ENCODE data around the gene STARD13.

Gene STARD13

DNA sequence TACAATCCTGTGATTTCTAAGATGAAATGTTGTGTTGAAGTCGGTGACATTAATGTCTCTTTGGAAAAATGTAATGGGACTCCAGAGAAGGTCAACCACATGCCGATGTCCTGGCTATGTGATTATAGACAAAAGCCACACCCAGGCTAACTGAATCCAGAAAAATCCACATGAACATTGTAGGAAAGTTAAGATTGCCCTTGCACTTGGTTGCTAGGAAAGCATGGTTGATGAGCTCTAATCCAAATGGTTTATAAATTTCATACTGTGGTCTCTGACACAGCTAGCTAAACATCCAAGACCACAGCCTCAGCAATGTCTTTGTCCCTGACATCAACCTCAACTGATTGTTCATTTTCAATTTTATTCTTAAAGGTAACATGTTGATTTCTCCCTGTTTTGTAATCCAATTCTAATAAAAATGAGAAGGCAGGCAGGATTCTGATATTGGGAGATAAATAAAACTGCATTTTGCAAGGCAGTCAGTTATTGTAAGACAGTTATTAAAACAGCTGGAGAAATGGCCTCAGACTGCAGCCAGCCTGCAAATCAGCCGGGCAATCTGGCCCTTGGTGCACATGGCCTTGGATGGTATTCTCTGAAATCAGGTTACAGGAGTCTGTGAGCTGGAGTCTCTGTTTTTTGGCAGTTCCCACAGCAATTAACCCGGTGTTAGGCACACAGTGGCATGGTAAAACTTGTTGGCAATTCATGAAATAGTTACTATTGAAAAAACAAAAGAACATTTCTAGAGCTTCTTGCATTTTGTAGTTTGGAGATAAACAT is 93.9 kb downstream of the STARD13 start:
- no peaks in the 10 kb centered on the region for H3K9me3 ChIP-seq (ENCODE audit: control insufficient read depth in 1 of 2, low read length in 2 of 2)
- peaks cover 17 to 40% of the 10 kb centered on the region in 2 donors for H3K4me1 ChIP-seq (ENCODE audit: control insufficient read depth in 1 of 2, insufficient read depth in 2 of 2, low read length in 2 of 2)
- H3K4me3 ChIP-seq (ENCODE audit: low read depth in 1 of 2, low read length in 2 of 2), result no peak overlapping the region
- H3K36me3 ChIP-seq (ENCODE audit: control insufficient read depth in 1 of 2, insufficient read depth in 2 of 2, low read length in 2 of 2), result peaks cover 0 to 5% of the 10 kb centered on the region in 2 donors
- no peak overlapping the region for H3K27ac ChIP-seq (ENCODE audit: low read length)
- H3K27me3 ChIP-seq (ENCODE audit: low read depth, low read length), result no peaks in the 10 kb centered on the region

DNA sequence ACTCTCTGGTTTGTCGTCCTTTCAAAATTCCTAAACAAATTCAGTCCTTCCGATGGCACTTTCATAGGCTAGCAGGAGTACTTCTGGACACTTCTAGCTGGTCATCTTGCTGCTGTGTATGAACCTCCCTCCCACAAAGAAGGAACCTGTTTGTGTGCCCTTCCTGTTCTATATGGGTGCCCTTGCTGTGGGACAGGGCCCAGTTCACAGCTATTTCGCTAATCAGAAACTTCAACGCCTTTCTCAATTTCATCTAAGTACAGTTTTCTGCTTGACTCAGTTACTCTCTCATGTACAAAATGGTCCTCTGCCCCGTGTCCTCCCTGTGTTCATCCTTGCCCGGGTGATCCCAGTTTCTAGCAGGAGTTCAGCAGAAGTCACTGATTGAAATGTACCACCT is 96.1 kb downstream of the STARD13 start:
- Histone ChIP-seq H3K4me1 (ENCODE audit: control insufficient read depth in 1 of 2, insufficient read depth in 2 of 2, low read length in 2 of 2) (peaks cover 12 to 53% of the 10 kb centered on the region in 2 donors), H3K36me3 (ENCODE audit: control insufficient read depth in 1 of 2, insufficient read depth in 2 of 2, low read length in 2 of 2) (peaks cover 0 to 5% of the 10 kb centered on the region in 2 donors), H3K27me3 (ENCODE audit: low read depth, low read length) (no peaks in the 10 kb centered on the region), H3K27ac (ENCODE audit: low read length) (no peak overlapping the region), H3K9me3 (ENCODE audit: control insufficient read depth in 1 of 2, low read length in 2 of 2) (no peaks in the 10 kb centered on the region), H3K4me3 (ENCODE audit: low read depth in 1 of 2, low read length in 2 of 2) (no peak overlapping the region)

DNA sequence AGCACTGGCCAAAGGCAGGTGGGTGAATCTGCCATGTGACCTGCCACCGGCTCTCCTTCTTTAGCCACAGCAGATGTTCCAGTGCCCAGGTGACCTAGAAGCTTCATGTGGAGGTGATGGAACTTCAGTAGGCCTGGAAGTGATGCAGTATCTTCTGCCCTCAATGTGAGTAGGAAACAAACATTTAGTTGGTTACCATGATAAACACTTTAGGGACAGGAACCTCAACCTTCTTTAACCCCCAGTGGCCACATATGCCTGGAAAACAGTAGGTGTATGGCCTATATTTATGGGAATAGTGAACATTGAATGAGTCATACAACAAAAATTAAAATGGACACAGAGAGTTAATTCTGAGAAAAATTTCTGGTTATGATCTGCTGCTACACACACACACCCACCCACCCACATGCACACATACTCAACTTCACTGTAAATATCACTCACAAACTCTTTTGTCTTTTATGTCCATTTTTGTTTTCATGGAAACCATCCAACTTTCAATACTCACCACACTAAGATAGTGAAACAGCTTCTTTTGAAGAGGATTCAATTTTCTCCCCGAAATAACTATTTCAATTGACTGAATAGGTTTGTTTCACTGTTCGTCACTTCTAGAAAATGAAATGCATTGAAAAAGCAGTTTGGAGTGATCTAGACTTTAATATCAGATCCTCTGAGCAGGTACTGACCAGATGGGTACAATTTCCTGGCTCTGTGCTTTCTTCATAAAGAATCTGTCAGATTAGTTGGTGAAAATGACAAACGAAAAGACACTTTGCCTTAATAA is 97.3 kb downstream of the STARD13 start:
- Histone ChIP-seq H3K4me1 (ENCODE audit: control insufficient read depth in 1 of 2, insufficient read depth in 2 of 2, low read length in 2 of 2) (peaks cover 15 to 60% of the 10 kb centered on the region in 2 donors), H3K27ac (ENCODE audit: low read length) (peak overlapping the region; percentile 12)

DNA sequence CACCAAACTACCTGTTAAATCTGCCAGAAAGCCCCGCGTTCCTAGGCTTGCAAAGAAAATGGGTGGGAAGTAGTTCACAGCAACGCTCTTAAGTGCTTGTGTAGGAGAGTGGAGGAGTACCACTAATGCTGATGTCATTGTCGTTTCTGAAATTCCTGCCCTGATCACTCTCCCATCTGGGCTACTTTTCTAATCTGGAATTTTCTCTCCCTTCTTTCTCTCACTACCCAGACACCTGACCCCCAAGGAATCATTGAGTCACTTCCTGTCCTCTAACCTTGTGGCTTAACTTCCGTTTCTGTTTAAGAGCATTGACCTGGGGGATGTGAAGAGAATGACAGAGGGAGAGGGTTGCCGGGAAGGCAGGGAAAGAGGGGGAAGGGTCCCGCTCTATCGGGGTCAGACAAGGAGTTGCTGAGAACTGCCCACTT is 98.7 kb downstream of the STARD13 start:
- Histone ChIP-seq H3K27me3 (ENCODE audit: low read depth, low read length) (no peaks in the 10 kb centered on the region), H3K27ac (ENCODE audit: low read length) (peak overlapping the region; percentile 46), H3K4me3 (ENCODE audit: low read depth in 1 of 2, low read length in 2 of 2) (no peak overlapping the region), H3K4me1 (ENCODE audit: control insufficient read depth in 1 of 2, insufficient read depth in 2 of 2, low read length in 2 of 2) (peaks cover 20 to 70% of the 10 kb centered on the region in 2 donors), H3K9me3 (ENCODE audit: control insufficient read depth in 1 of 2, low read length in 2 of 2) (no peaks in the 10 kb centered on the region), H3K36me3 (ENCODE audit: control insufficient read depth in 1 of 2, insufficient read depth in 2 of 2, low read length in 2 of 2) (peaks cover 0 to 5% of the 10 kb centered on the region in 2 donors)

More for the DNA sequence above, 97.3 kb downstream of the STARD13 start:
- Histone ChIP-seq H3K4me3 (ENCODE audit: low read depth in 1 of 2, low read length in 2 of 2) (no peak overlapping the region), H3K27me3 (ENCODE audit: low read depth, low read length) (no peaks in the 10 kb centered on the region), H3K36me3 (ENCODE audit: control insufficient read depth in 1 of 2, insufficient read depth in 2 of 2, low read length in 2 of 2) (peaks cover 0 to 5% of the 10 kb centered on the region in 2 donors), H3K9me3 (ENCODE audit: control insufficient read depth in 1 of 2, low read length in 2 of 2) (no peaks in the 10 kb centered on the region)

DNA sequence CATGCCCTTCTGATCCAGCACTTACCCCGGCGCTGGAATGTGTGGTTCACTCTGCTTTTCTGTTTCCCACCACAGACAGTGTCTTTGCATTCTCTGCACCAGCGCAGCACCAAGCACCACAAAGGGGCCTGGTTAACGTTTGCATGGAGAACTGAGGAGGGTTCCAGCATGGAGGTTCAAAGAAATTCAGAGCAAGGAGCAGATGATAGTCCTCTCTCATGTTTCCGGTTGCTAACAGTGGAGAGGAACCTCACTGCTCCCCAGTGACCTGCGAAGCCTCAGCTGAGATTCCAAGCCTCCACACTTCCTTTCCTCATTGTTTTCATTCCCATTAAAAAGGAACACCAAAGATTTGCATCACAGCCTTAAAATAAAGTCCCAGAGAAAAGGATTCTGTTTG is 99.7 kb downstream of the STARD13 start:
- H3K27me3 ChIP-seq (ENCODE audit: low read depth, low read length), result no peaks in the 10 kb centered on the region
- H3K36me3 ChIP-seq (ENCODE audit: control insufficient read depth in 1 of 2, insufficient read depth in 2 of 2, low read length in 2 of 2), result peaks cover 0 to 5% of the 10 kb centered on the region in 2 donors
- H3K4me3 ChIP-seq (ENCODE audit: low read depth in 1 of 2, low read length in 2 of 2), result no peak overlapping the region
- H3K4me1 ChIP-seq (ENCODE audit: control insufficient read depth in 1 of 2, insufficient read depth in 2 of 2, low read length in 2 of 2), result peaks cover 20 to 68% of the 10 kb centered on the region in 2 donors
- peak overlapping the region; percentile 46 for H3K27ac ChIP-seq (ENCODE audit: low read length)
- no peaks in the 10 kb centered on the region for H3K9me3 ChIP-seq (ENCODE audit: control insufficient read depth in 1 of 2, low read length in 2 of 2)

DNA sequence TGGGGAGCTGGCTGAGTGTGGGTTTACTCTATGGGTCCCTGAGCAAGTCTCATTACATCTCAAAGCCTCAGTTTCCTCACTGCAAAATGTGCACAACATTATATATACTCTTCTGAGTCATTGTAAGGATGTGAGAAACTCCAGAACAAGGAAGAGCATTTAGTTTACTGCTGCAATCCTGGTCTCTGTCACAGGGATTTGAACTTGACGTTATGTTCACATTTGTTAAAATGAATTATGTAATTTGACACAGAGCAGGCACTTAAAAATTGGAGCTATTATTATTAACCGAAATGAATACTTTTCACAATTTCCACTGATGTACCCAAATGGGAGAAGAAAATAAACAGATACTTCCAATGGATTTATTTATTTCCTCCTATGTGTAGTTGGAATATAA is 101.0 kb downstream of the STARD13 start:
- H3K4me1 ChIP-seq (ENCODE audit: control insufficient read depth in 1 of 2, insufficient read depth in 2 of 2, low read length in 2 of 2), result peaks cover 20 to 64% of the 10 kb centered on the region in 2 donors
- no peak overlapping the region for H3K27ac ChIP-seq (ENCODE audit: low read length)
- H3K9me3 ChIP-seq (ENCODE audit: control insufficient read depth in 1 of 2, low read length in 2 of 2), result no peaks in the 10 kb centered on the region
- no peaks in the 10 kb centered on the region for H3K27me3 ChIP-seq (ENCODE audit: low read depth, low read length)
- peaks cover 0 to 5% of the 10 kb centered on the region in 2 donors for H3K36me3 ChIP-seq (ENCODE audit: control insufficient read depth in 1 of 2, insufficient read depth in 2 of 2, low read length in 2 of 2)
- H3K4me3 ChIP-seq (ENCODE audit: low read depth in 1 of 2, low read length in 2 of 2), result no peak overlapping the region

DNA sequence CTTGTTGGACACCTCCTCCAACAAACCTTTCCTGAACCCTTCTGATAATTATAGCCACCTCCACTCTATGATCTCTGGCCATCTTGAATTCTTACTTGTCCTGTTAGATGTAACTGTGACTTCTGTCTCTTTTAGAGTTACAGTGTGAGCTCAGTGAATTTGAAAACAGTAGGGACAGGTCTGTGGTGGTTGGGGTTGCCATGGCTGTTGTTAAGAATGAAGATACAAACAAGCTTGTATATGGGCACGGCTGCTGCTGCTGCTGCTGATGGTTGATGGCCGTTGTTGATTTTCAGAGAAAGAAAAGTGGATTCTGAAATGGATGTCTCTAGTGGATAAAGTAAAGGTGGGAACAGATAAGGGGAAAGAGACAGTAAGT is 101.5 kb downstream of the STARD13 start:
- Histone ChIP-seq H3K27me3 (ENCODE audit: low read depth, low read length) (no peaks in the 10 kb centered on the region), H3K27ac (ENCODE audit: low read length) (no peak overlapping the region), H3K36me3 (ENCODE audit: control insufficient read depth in 1 of 2, insufficient read depth in 2 of 2, low read length in 2 of 2) (peaks cover 0 to 5% of the 10 kb centered on the region in 2 donors), H3K4me3 (ENCODE audit: low read depth in 1 of 2, low read length in 2 of 2) (no peak overlapping the region), H3K4me1 (ENCODE audit: control insufficient read depth in 1 of 2, insufficient read depth in 2 of 2, low read length in 2 of 2) (peaks cover 20 to 65% of the 10 kb centered on the region in 2 donors), H3K9me3 (ENCODE audit: control insufficient read depth in 1 of 2, low read length in 2 of 2) (no peaks in the 10 kb centered on the region)

DNA sequence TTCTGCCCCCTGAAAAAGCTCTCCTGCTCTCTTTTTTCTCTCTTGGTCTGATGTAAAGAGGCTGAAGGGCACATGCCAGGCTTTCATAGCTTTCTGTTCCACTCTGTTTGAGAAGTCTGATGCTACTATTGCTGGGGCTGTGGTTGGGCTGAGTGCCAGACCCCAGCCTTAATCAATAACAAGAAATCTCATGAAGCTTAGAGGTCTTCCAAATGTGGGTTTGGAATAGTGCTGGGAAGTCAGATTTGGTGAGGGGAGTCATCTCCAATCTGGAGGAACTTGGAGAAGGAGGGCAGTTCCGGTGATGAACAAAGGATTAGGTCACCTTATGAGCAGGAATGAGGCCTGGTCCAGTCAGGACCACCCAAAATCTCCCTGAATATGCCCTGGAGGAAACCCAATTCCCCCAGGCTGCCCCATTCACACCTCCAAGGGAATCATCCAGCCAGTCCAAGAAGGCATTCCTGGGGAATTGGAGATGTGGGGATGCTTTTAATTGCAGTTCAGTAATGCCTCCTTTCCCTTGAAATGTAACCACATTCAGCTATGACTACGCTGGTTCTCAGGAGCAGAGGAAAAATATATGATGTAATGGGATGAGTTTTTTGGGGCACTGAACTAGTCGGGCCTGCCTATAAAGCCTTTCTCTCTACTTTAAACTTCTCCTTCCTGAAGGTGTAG is 102.0 kb downstream of the STARD13 start:
- Histone ChIP-seq H3K27ac (ENCODE audit: low read length) (no peak overlapping the region), H3K4me3 (ENCODE audit: low read depth in 1 of 2, low read length in 2 of 2) (no peak overlapping the region), H3K36me3 (ENCODE audit: control insufficient read depth in 1 of 2, insufficient read depth in 2 of 2, low read length in 2 of 2) (peaks cover 0 to 5% of the 10 kb centered on the region in 2 donors), H3K27me3 (ENCODE audit: low read depth, low read length) (no peaks in the 10 kb centered on the region), H3K9me3 (ENCODE audit: control insufficient read depth in 1 of 2, low read length in 2 of 2) (no peaks in the 10 kb centered on the region), H3K4me1 (ENCODE audit: control insufficient read depth in 1 of 2, insufficient read depth in 2 of 2, low read length in 2 of 2) (peaks cover 20 to 66% of the 10 kb centered on the region in 2 donors)

DNA sequence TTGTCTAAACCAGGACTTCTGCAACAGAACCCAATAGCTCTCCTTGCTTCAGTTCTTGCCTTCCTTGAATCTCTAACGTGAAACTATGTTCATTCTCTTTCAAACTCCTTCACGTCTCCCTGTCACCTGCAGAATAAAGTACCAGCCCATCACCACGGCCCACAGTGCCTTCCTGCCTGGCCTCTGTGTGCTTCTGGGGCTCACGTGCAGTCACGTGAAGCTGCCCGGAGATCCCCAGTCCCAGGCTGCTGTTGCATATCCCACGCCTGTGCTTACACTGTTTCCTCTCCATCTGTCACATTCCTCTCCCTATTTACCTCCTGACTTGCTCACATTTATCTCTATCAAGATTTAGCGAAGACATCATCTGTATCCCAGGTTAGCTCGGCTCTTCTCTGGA is 102.8 kb downstream of the STARD13 start:
- Histone ChIP-seq H3K9me3 (ENCODE audit: control insufficient read depth in 1 of 2, low read length in 2 of 2) (no peaks in the 10 kb centered on the region), H3K4me1 (ENCODE audit: control insufficient read depth in 1 of 2, insufficient read depth in 2 of 2, low read length in 2 of 2) (peaks cover 20 to 64% of the 10 kb centered on the region in 2 donors), H3K27ac (ENCODE audit: low read length) (no peak overlapping the region), H3K36me3 (ENCODE audit: control insufficient read depth in 1 of 2, insufficient read depth in 2 of 2, low read length in 2 of 2) (peaks cover 0 to 5% of the 10 kb centered on the region in 2 donors), H3K27me3 (ENCODE audit: low read depth, low read length) (no peaks in the 10 kb centered on the region), H3K4me3 (ENCODE audit: low read depth in 1 of 2, low read length in 2 of 2) (no peak overlapping the region)

DNA sequence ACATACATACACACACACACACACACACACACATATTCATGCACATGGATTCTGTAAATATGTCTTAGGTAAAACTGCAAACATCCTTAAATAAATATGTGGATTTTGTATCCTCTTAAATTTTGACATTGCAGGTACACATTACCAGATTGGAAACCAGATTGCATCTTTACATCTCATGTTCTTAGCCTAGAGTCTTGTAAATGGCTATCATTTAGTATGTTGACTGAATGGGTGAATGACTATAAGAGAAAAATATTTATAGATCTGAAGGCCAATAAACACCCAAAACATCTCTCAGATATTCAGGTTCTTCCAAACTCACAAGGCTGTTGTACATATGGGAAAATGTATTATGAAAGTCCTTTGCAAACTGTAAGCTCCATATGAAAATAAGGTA is 104.3 kb downstream of the STARD13 start:
- no peaks in the 10 kb centered on the region for H3K9me3 ChIP-seq (ENCODE audit: control insufficient read depth in 1 of 2, low read length in 2 of 2)
- H3K4me1 ChIP-seq (ENCODE audit: control insufficient read depth in 1 of 2, insufficient read depth in 2 of 2, low read length in 2 of 2), result peaks cover 12 to 67% of the 10 kb centered on the region in 2 donors
- no peaks in the 10 kb centered on the region for H3K27me3 ChIP-seq (ENCODE audit: low read depth, low read length)
- peaks cover 0 to 5% of the 10 kb centered on the region in 2 donors for H3K36me3 ChIP-seq (ENCODE audit: control insufficient read depth in 1 of 2, insufficient read depth in 2 of 2, low read length in 2 of 2)
- no peak overlapping the region for H3K27ac ChIP-seq (ENCODE audit: low read length)
- H3K4me3 ChIP-seq (ENCODE audit: low read depth in 1 of 2, low read length in 2 of 2), result no peak overlapping the region

All from muscle layer of duodenum (tissue), 2 donors.